Endothelial cell of coronary artery (primary cell): ENCODE measurements around the gene ZZZ3. TPM values are rescaled to one million over a fixed set of nuclear protein-coding genes. Genes with fewer than 3 reads are reported as not detected.

ENCODE experiments used
- total RNA-seq: library from RNA; depleted of rRNA; stranded (reverse); fragments of >200 nt; gene quantifications from 2 replicates; pipeline ENCODE4 v1.2.3, GENCODE V29; 2014

The ZZZ3 gene
- 58.2 and 72.2 TPM in 2 replicates for total RNA-seq

GRCh38 chr1:77682460-77683159, at the start of gene ZZZ3:
Gene ZZZ3 (minus strand): TSS chr1:77682658. CDS start chr1:77633354, 49,304 bp downstream.

Other genes with a start within 250 kb of the ZZZ3 start
- gene USP33, start 77.2 kb upstream of the ZZZ3 start, total RNA-seq, result 52.9 and 63.5 TPM in 2 replicates
- gene MIGA1, start 97.0 kb upstream of the ZZZ3 start, total RNA-seq, result 8.3 and 12.9 TPM in 2 replicates
- gene NEXN, start 206.0 kb upstream of the ZZZ3 start, total RNA-seq, result 2.7 and 6.8 TPM in 2 replicates